Activated CD8-positive, alpha-beta memory T cell treated with anti-CD3 and anti-CD28 coated beads for 24 hours (primary cell): ENCODE results near the gene SYNGR3.

Experiments used
- DNase-seq: peaks from one replicate; pipeline ENCODE4 v3.0.0-alpha.2; 2020

Gene SYNGR3

GRCh38 chr16:1997494-1998359 is 8.0 kb downstream of the SYNGR3 start:
- DNase-seq: no peak

- no peak for DNase-seq
These were observed 8.6 kb downstream of the SYNGR3 start for GRCh38 chr16:1998360-1998835.

- no peak for DNase-seq
These were observed 9.4 kb downstream of the SYNGR3 start for GRCh38 chr16:1998852-1999801.

GRCh38 chr16:1999866-2000514 is 10.2 kb downstream of the SYNGR3 start:
- DNase-seq: no peak

DNA sequence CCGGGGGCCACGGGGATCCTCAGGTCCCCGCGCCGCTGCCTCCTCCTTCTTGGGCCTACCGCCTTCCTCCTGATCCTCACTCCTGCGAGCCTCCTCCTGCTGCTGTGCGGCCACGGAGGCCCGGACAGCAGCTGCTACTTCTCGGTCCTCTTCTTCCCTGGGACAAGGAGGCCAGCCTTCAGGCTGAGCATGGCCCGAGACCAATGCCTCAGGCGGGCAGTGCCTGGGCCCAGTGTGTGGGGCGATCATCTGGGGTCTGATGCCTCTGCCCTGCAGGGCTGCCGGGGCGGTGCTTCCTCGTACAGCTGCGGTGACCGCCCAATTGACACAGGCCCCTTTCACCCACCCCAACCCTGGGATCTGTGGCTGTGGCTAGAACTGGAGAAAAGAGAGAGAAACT is 11.3 kb downstream of the SYNGR3 start:
- DNase-seq: no peak

DNA sequence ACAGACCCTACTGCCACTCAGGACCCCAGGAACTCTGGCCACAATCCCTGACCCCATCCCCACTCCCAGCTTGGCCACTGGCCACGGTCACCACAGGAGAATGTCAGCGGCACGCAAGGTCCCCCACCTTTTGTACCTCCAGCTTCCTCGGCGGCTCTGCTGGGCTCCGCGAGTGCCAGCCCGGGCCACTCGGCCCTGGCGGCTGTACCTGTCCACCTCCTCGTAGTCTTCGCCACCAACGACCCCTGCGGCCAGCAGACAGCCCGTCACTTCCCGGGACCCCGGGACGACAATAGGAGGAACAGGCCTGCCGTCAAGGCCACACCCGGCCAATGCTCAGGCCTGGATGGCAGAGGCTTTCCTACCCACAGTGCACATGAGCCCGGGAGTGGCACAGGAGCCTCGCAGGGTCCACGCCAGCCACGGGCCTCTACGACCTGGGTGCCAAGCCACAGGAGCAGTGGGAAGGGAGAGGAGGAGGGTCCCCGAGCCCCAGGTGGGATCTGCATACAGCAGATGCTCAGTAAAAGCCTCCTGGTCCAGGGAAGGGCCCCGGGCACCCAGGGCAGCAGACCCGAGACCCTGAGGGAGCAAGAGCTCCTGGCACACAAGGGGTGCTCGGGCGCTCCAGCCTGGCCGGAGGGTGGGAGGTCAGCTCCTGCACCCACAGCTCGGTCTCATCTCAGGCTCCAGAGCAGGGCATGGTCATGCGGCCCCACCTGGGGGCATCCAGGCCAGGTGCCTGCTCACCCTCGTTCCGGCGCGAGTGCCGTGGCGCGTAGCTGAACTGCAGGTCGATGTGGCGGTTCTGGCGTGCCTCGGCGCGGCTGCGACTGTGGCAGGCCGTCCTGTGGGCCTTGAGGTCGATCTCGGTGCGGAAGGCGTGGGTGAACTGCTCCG is 11.9 kb downstream of the SYNGR3 start:
- DNase-seq: no peak

GRCh38 chr16:2002406-2003230 is 12.8 kb downstream of the SYNGR3 start:
- no peak for DNase-seq

- no peak for DNase-seq
These were observed 13.6 kb downstream of the SYNGR3 start for GRCh38 chr16:2003231-2003826.

DNA sequence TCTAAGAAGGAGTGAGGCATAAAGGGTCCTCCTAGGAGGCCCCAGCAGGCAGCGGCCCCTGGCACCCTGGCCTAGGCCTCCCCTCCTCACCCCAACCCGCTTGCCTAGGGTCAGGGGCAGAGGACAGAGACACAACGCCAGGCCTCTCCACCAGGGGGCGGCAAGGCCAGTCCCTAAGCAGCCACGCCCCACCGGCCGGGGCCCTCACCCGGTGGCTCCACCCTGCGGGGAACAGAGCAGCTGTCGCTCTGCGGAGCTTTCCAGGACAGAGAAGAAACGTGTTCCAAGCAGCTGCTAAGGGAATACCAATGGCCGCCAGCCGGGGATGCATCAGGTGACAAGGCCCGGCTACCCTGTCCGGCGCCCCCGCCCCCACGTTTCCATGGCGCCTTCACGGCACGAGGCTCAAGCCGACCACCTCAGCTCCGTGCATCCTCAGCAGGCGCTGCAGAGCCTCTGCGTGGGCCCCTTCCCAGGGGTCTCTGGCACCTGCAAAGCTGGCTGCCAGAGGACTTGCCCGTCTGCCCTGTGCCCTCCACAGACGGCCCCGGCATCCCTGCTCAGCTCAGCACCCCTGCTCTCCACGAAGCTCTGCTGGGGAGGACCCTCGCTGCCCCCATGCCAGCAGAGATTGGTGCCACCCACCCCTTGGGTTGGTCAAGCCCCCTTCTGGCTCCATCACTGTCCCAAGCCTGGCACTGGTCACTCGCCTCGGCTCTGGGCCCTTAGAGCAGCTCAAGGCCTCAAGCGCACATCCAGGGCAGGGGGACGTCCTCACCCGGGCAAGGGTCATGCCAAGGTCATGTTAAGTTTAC is 14.3 kb downstream of the SYNGR3 start:
- DNase-seq: peak; percentile 94

- DNase-seq: no peak
These were observed 15.2 kb downstream of the SYNGR3 start for GRCh38 chr16:2004795-2005517.

GRCh38 chr16:2005646-2006045 is 15.9 kb downstream of the SYNGR3 start:
- DNase-seq: peak; percentile 55

DNA sequence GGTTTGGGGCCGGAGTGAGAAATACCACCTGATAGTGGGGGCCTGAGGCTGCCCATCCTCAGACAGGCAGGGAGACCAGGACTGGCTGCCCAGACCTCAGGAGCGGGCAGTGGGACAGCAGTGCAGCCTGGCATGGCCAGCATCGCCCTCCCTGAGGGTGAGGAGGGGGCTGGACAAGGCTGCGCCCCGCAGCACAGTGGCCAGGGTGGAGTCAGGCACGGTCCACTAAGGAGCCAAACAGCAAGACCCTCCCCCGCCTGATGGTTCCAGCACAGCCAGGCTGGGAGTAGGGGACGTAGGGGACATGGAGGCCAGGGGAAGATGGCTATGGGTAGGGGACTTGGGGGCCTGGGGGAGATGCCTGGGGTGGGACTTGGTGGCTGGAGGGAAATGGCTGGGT is 16.5 kb downstream of the SYNGR3 start:
- no peak for DNase-seq

DNA sequence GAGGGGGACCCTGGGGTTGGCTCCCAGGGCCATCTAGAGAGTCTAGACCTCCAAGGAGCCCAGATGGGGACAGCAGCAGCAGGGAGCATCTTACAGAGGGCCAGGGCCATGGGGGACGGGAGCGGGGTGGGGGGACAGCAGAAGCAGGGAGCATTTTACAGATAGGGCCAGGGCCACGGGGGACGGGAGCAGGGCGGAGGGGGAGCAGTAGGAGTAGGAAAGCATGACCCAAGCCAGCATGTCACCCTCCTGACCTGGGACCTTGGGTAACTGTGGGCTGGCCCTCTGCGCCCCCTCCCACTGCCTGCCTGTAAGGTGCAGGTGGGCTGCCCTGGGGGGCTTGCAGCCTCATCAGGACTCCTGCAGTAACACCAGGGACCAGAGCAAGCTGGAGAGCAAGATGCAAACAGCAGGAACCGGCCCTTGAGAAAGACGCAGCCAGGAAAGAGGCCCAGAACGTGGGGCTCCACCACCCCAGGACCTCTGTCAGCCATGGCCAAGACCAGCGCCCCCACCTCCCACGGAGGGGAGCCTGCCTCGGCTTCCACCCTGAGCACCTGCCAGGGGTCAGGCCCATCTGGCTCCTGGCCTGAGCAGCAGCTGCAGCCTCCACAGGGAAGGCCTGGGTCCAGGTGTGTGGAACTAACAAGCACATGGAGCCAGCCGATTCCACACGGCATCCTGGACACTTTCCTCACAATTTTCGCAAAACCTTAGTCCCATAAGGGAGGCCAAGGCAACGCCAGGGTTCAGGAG is 17.5 kb downstream of the SYNGR3 start:
- no peak for DNase-seq

- peak; percentile 71 for DNase-seq
These were observed 18.3 kb downstream of the SYNGR3 start for GRCh38 chr16:2008009-2008526.

GRCh38 chr16:2008631-2009163 is 18.9 kb downstream of the SYNGR3 start:
- peak; percentile 78 for DNase-seq

- DNase-seq: peak; percentile 74
These were observed 19.5 kb downstream of the SYNGR3 start for GRCh38 chr16:2009164-2009711.

- DNase-seq: peak; percentile 92
These were observed 20.2 kb downstream of the SYNGR3 start, which contains the start of gene ZNF598 for GRCh38 chr16:2009791-2010510. Gene ZNF598 (minus strand): TSS chr16:2009821.
